ENCODE measurements around the gene COTL1.
A peak's percentile ranks its signal among the peaks of the same experiment; 100 is the strongest.
"Not testable (repeated sequence)": the region's sequence is repeated elsewhere in the genome, so short reads cannot be mapped to it uniquely, and the experiment has no call there.

The COTL1 gene

GRCh38 chr16:84643180-84643583 lies 25.3 kb upstream of the COTL1 start:
- DNase-seq (ENCODE audit: low read depth in 2 of 2) = peak; percentile 66

DNA sequence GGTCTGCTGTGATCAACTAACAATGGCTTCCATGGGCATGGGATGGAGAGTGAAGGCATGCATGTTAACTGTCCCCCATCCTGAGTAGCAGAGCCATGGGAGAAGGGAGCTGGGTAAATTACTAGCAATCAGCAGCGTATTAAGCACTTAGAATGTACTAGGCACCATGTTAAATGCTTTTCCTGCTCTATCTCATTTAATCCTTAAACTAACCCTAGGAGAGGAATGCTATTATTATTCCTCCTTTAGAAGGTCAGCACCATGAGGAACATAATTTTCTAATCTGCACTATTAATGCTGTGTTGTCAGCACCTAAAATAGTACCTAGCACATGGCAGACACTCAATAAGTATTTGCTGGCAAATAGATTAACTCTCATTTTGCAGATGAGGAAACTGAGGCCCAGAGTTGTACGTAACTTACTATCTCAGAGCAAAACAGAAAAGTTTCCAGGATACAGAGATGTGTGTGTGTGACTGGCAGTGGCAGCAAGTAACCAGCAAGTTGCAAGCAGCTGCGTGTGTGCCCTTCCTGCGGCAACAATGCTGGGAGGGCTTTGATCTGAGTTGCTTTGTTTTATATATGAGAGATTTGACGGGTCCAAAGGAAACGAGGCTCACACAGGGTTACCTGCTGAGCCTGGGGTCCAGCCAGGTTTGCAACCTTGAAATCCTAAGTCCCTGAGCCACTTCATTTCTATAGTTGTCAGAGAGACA lies 23.9 kb upstream of the COTL1 start:
- no peak for DNase-seq (ENCODE audit: low read depth in 2 of 2)

DNA sequence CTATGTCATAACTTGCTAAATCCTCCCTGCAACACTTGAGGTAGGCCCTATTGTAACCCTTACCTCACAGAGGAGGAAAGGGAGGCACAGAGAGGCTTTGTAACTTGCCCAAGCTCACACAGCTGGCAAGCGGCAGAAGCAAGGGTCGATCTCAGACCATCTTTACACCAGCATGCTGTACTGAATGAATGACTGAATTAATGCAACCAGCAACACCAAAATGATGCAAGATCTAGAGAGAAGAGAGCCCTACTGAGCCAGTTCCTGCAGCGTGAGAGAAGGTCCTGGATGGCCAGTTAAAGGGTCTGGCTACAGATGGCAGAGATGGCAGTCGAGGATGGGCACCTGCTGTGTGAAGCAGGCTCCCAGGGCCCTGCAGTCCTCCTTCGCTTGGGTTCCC lies 22.3 kb upstream of the COTL1 start:
- DNase-seq (ENCODE audit: low read depth in 2 of 2) = no peak

DNA sequence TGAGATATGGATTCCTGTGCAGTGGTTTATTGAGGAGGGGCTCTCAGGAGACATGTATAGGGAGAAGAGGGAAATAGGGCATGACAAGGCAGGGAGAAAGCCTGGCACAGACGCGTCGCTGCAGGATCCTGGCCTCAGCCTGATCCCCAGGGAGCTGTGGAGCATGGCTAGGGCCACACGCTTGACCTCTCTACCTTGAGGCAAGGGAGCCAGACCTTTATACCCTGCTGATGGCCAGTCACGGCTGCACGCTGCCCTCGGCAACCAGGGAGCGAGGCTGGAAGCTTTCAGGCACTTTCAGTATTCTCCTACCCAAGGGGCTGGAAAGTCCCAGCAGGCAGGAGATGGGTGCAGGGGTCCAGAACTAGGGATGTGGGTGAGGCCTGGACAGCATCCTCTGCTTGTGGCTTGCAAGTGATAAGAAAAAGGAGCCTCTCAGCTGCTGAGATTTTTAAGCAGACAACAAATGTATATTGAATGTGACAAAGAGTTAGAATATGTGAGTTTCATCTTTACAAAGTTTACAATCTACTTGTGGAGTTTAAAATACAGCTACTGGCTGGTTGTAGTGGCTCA lies 20.4 kb upstream of the COTL1 start:
- DNase-seq (ENCODE audit: low read depth in 2 of 2) = no peak

GRCh38 chr16:84637709-84638108 lies 19.8 kb upstream of the COTL1 start:
- no peak for DNase-seq (ENCODE audit: low read depth in 2 of 2)

DNA sequence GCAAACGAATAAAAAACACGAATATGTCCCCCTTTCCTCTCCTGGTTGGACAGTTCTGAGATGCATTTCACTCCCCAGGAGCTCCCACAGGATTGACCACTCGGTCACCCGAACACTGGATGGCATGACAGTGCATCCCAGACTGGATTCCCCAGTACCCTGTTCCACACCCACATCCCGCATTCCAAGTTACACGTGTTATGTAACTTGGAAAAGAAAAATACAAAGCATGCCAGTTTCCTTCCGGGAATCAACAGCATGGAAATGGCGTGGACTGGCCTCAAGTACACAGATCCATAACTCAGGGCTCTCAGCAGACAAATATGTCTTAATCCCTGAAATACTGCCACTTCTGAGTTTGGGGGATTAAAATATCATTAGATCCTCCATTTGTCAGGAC lies 17.8 kb upstream of the COTL1 start:
- DNase-seq (ENCODE audit: low read depth in 2 of 2) = no peak

DNA sequence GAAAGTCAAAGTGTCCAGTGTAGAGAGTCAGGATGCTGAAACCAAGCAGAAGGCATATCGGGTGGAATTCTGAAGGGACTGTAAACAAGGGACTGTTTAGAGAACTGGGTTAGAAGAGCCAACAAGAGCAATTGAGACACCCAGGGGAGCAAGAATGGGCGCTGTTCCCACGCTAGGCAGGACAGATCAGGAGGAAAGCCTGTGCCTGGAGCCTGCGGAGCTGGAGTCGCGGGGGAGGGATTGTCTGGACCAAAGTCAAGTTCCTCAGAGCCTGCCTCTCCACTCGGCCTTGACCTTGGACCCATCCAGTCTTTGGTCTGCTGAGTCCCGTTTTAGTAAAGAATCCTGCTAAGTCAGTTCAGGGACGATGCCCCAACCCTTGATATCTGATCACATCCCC lies 15.7 kb upstream of the COTL1 start:
- DNase-seq (ENCODE audit: low read depth in 2 of 2) = no peak

- DNase-seq (ENCODE audit: low read depth in 2 of 2) = not testable (repeated sequence)
These were observed 15.0 kb upstream of the COTL1 start for GRCh38 chr16:84632862-84633261.

- DNase-seq (ENCODE audit: low read depth in 2 of 2) = no peak
These were observed 14.0 kb upstream of the COTL1 start for GRCh38 chr16:84631886-84632285.

- DNase-seq (ENCODE audit: low read depth in 2 of 2) = no peak
These were observed 13.2 kb upstream of the COTL1 start for GRCh38 chr16:84631153-84631466.

DNA sequence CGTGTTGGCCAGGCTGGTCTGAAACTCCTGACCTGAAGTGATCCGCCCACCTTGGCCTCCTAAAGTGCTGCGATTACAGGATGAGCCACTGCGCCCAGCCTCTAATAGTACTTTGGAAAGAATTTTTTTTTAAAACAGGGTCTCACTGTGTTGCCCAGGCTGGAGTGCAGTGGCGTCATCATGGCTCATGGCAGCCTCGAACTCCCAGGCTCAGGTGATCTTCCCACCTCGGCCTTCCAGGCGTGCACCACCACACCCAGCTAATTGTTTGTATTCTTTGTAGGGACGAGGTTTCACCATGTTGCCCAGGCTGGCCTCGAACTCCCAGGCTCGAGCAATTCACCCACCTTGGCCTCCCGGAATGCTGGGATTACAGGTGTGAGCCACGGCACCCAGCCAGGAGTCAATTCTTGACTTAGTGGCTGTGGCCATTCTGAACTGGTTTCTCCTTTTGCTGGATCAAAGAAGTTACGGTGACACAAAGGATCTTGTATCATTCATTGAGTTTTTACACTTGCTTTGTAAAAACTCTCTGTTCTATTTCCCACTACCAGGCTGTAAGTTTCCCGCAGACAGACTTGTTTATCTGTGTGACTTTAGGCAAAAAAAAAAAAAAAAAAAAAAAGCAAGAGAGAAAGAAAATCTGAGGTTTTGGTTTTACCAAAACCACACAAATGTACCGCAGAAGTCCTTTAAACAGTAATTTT lies 12.7 kb upstream of the COTL1 start:
- no peak for DNase-seq (ENCODE audit: low read depth in 2 of 2)

GRCh38 chr16:84630009-84630408 lies 12.1 kb upstream of the COTL1 start:
- DNase-seq (ENCODE audit: low read depth in 2 of 2) = no peak

DNA sequence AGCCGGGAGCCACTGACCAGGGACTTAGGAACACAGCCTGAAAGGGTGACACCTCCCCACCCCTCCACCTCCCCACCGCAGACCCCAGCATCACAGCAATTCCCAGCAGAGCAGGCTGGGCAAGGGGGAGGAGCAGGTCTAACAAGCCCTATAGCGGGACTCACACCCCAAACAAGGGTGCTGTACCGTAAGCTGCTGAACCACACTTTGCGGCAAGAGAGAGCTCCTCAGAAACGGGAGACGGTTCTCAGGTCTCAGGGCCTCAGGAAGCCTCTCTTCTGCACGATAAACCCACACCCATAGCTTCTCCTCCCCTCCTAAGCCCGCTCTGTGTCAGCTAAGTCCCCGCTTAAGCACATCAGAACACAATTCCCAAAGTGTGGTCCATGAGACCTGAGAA lies 11.7 kb upstream of the COTL1 start:
- DNase-seq (ENCODE audit: low read depth in 2 of 2) = no peak

GRCh38 chr16:84628226-84628731 lies 10.4 kb upstream of the COTL1 start:
- DNase-seq (ENCODE audit: low read depth in 2 of 2) = no peak

DNA sequence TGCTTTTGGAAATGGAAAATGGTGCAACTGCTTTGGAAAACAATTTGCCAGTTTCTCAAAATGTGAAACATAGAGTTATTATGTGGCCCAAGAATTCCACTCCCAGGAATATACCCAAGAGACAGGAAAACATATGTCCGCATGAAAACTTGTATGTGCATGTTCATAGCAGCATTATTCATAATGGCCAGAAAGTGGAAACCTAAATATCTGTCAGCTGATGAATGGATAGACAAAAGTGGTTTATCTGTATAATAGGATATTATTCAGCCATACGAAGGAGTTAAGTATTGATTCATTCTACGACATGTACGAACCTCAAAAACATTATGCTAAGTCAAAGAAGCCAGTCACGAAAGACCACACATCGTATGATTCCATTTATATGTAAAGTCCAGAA lies 7.7 kb upstream of the COTL1 start:
- DNase-seq (ENCODE audit: low read depth in 2 of 2) = no peak

DNA sequence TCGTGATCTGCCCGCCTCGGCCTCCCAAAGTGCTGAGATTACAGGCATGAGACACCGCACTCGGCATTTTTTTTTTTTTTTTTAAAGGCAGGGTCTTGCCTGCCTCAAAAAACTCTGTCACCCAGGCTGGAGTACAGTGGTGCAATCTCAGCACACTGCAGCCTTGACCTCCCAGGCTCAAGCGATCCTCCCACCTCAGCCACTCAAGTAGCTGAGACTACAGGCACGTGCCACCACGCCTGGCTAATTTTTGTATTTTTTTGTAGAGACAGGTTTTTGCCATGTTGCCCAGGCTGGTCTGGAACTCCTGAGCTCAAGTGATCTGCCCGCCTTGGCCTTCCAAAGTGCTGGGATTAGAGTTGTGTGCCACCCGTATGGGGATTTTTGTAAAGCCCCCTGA lies 3.0 kb upstream of the COTL1 start:
- not testable (repeated sequence) for DNase-seq (ENCODE audit: low read depth in 2 of 2)

DNA sequence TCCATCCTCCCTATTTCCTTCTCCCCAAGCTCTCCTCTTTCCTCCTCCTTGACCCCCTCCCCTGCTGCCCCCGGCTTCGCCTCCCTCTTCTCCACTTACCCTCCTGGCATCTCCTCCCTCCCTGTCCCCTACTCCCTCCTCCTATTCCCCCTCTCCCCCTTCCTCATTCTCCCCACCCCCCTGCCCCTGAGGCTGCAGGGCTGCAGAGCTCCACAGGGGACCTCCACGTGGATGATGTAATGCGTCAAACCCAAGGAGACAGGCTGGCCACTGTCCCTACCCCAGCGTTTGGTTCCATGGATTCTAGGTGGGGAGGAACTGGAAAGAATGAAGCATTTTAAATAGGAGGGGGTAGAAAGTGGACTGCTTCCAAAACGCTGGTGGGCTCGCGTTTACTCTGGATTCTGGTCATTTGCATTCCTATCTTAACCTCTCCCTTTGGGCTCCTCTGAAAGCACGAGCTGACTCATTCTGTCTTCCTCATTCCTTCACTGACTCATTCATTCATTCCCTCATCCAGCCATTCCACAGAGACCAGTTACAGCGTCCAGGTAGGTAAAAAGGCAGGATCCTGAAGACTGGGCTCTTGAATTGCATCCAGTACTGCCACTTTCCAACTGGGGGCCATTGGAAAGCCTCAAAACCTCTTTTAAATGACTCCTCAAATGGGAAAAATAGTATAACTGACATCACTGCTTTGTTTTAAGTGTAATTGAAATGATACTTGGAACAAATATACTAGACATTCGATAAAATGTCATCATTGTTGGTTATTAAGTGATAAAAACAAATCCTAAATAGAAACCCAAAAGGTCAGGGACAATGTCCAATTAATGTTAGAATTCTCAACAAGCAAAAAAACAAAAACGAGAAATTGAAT lies 943 bp upstream of the COTL1 start:
- peak; percentile 96 to 97 for DNase-seq (ENCODE audit: low read depth in 2 of 2)

GRCh38 chr16:84617041-84617790 lies 662 bp downstream of the COTL1 start:
- DNase-seq (ENCODE audit: low read depth in 2 of 2) = no peak

GRCh38 chr16:84616515-84616914 lies 1.4 kb downstream of the COTL1 start:
- no peak for DNase-seq (ENCODE audit: low read depth in 2 of 2)

- no peak for DNase-seq (ENCODE audit: low read depth in 2 of 2)
These were observed 2.7 kb downstream of the COTL1 start for GRCh38 chr16:84614968-84615813.

- no peak for DNase-seq (ENCODE audit: low read depth in 2 of 2)
These were observed 3.3 kb downstream of the COTL1 start for GRCh38 chr16:84614623-84614967.
